ENCODE data around the gene CGNL1.

The CGNL1 gene

DNA sequence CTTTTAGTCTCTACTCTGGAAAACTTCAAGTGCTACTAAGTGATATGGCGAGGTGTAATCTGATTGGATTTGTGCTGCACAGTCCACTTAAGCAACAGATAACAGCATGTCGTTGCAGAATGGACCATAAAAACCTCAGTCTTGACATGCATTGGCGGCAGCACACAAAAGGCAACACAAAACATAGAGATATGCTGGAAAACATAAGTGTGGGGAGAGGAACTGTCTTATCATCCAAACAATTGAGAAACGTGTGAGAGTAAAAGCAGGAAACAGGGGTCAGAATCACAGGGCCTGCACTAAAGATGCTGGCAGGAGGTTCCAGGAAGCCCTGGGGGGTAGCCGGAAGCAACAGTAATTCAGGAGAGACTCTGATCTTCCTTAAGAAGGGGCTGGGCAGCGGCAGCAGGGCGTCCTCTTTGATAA lies 82.1 kb downstream of the CGNL1 start:
- no peak for FAIRE-seq

GRCh38 chr15:57460208-57460816 lies 84.0 kb downstream of the CGNL1 start:
- no peak for FAIRE-seq

GRCh38 chr15:57461541-57461940 lies 85.2 kb downstream of the CGNL1 start:
- FAIRE-seq, result no peak

- no peak for FAIRE-seq
Measured at GRCh38 chr15:57462381-57462780, 86.1 kb downstream of the CGNL1 start.

DNA sequence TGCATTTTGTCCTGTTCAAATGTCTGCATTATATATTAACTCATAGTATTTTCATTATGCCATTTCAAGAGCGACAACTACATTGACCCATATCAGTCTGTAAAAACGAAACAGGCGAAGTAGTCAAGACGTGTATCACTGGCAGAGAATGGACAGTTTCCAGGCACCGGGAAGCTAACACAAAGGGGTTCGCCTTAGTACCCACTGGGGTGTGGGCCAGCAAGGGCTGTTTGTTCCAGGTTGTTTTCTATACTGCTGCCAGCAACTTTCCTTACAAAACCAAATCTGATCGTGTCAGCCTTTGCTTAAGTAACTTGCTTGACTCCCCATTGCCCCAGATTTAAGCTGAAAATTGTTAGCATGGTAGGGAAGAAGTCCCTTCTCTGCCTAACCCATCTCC lies 87.1 kb downstream of the CGNL1 start:
- no peak for FAIRE-seq

DNA sequence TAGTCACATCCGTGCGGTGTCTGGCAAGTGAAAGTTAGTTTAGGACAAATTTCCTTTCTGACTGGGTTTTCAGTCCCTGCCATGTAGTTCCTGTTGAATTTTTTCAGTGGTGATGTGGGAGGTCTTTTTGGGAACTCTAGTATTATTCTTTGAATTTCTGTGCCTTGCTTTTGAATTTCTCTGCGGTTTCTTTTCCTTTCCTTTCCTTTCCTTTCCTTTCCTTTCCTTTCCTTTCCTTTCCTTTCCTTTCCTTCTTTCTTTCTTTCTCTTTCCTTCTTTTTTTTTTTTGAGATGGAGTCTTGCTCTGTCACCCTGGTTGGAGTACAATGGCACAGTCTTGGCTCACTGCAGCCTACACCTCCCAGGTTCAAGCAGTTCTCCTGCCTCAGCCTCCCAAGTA lies 88.2 kb downstream of the CGNL1 start:
- no peak for FAIRE-seq

DNA sequence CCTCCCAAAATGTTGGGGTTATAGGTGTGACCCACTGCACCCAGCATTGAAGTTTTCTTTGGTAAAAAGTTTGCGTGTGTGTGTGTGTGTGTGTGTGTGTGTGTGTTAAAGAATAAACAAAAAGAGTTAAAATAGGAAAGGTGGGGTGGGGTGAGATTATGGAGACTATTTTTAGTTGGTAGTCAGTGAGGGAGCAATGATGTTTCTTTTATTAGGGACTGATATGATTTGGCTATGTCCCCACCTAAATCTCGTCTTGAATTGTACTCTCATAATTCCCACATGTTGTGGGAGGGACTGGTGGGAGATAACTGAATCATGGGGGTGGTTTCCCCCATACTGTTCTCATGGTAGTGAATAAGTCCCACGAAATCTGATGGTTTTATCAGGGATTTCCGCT lies 92.2 kb downstream of the CGNL1 start:
- no peak for FAIRE-seq

GRCh38 chr15:57470543-57470942 lies 94.2 kb downstream of the CGNL1 start:
- FAIRE-seq, result no peak

GRCh38 chr15:57472861-57473260 lies 96.6 kb downstream of the CGNL1 start:
- FAIRE-seq, result no peak

- no peak for FAIRE-seq
Measured at GRCh38 chr15:57476533-57476975, 100.2 kb downstream of the CGNL1 start.

- FAIRE-seq, result no peak
Measured at GRCh38 chr15:57477736-57478522, 101.6 kb downstream of the CGNL1 start.

DNA sequence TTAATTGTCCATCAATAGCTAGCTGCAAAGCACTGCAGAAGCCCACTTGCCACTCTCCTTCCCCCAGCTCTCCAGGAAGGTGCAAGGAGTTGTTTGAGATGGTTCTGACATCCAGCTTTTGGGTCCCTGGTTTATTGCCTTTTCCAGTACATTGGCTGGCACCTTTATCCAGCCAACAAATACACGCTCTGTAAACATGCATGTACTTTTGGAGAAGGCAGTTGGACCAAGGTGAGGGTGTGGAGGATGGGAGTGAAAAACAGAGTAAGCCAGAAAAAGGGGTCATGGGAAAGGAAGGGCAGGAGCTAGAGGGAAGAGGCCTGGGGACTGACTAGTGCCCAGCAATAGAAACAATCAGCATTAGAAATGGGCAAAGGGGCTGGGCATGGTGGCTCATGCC lies 102.7 kb downstream of the CGNL1 start:
- no peak for FAIRE-seq

- no peak for FAIRE-seq
Measured at GRCh38 chr15:57481038-57481705, 104.9 kb downstream of the CGNL1 start.

DNA sequence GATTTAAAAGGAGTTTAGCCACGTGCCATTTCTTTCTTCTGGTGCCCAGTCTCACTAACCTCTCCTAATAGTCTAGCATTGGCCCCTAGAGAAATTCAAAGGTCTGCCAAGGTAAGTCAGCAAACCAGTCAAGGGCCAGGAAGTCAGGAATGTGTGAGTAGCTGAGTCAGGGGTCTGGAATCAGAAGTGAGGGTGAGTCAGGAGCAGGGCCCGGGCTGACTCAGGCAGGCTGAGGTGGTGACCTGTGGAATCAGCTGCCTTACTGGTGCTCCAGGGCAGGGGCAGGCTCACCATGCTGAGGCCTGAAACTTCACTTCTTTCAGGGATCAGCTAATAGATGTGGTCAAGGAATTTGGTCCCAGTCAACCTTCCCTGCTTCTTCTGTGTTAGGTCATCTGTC lies 109.6 kb downstream of the CGNL1 start:
- no peak for FAIRE-seq

DNA sequence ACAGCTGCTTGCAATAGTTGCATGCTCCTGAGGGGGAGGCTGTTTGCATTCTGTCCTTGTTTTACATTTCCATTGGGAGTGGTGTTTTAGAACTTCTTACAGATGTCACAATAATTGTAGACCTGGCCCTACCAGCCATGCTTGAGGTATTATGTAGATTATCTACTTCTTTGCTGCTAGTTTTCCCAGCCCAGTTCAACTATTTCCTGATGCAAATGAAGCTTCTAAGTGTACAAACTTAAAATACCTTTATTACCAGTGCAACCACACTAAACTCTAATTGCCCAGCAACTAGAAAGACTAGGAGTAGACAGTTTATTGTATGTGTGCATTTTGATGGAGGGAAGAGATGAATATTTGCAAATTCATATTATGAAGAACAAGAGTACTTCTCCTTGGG lies 110.5 kb downstream of the CGNL1 start:
- no peak for FAIRE-seq

GRCh38 chr15:57489122-57489521 lies 112.8 kb downstream of the CGNL1 start:
- no peak for FAIRE-seq

- FAIRE-seq, result no peak
Measured at GRCh38 chr15:57493351-57493750, 117.0 kb downstream of the CGNL1 start.

DNA sequence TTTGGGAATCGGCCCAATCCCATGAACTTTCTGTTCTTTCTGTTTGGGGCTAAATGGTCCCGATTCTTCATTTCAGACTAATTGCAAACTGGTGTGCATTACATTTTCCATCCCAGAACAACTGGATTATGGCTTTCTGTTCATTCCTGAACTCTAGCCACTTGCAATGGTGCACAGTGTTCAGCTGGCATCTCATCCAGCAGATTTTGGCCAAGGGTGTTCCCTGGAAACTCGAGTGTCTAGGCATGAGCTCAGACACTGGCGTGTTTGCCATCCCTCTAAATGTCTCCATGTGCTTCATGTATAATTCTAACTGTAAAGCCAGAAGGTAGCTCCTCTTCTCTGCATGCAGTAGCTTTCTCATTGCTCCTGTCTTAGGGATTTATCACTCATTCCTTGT lies 118.3 kb downstream of the CGNL1 start:
- no peak for FAIRE-seq

- FAIRE-seq, result no peak
Measured at GRCh38 chr15:57495041-57495440, 118.7 kb downstream of the CGNL1 start.

DNA sequence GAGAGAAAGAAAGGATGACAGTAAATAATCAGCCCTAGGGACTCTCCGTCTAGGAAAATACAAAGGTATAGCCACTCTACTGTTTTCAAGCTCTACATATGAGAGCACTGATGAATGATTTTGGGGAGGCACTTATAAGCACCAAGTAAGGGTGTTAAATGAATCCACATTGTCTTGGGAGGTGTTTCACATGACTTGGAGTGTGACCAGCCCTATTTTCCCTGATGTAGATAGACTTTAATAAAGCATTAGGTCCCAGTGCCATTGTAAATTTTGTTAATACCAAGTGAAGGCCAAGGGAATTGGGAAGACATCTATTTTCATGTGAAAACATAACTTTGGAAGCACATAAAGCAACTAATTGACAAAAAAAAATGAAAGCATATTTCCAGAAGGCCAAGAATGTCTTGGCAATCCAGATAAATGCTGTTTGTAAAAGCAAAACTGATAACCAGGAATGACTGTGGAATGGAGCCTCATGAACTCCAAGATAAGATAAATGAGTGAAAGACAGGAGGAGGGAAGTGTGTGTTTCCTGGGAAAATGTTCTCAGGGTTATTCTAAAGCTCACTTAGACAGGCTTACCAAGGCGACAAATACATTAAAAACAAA lies 119.4 kb downstream of the CGNL1 start:
- FAIRE-seq, result no peak

DNA sequence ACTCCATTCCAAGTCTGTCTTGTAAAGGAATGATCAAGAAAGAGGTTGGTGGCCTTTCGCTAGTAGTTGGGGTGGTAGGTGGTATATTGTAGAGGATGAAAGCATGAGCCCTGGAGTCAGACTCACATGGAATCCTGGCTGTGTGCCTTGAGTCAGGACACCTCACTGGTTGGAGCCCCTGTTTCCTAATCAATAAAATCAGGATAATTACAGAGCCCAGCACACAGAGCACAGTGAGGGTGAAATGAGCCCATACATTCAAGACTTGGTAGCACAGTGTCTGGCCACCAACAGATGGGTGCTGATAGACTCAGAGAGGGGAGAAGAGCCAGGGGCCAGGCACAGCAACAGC lies 120.3 kb downstream of the CGNL1 start:
- FAIRE-seq, result no peak

GRCh38 chr15:57496946-57497869 lies 120.9 kb downstream of the CGNL1 start:
- FAIRE-seq, result no peak

- no peak for FAIRE-seq
Measured at GRCh38 chr15:57500256-57500655, 124.0 kb downstream of the CGNL1 start.
